ENCODE data around the gene ZNF500.

The ZNF500 gene

GRCh38 chr16:4704913-4705312 is 62.0 kb downstream of the ZNF500 start:
- DNase-seq (ENCODE audit: low read depth in 2 of 2): no peak

GRCh38 chr16:4704491-4704890 is 62.5 kb downstream of the ZNF500 start:
- no peak for DNase-seq (ENCODE audit: low read depth in 2 of 2)

- DNase-seq (ENCODE audit: low read depth in 2 of 2): no peak
These were observed 63.1 kb downstream of the ZNF500 start for GRCh38 chr16:4703906-4704305.

- DNase-seq (ENCODE audit: low read depth in 2 of 2): no peak
These were observed 64.5 kb downstream of the ZNF500 start for GRCh38 chr16:4702466-4702808.

DNA sequence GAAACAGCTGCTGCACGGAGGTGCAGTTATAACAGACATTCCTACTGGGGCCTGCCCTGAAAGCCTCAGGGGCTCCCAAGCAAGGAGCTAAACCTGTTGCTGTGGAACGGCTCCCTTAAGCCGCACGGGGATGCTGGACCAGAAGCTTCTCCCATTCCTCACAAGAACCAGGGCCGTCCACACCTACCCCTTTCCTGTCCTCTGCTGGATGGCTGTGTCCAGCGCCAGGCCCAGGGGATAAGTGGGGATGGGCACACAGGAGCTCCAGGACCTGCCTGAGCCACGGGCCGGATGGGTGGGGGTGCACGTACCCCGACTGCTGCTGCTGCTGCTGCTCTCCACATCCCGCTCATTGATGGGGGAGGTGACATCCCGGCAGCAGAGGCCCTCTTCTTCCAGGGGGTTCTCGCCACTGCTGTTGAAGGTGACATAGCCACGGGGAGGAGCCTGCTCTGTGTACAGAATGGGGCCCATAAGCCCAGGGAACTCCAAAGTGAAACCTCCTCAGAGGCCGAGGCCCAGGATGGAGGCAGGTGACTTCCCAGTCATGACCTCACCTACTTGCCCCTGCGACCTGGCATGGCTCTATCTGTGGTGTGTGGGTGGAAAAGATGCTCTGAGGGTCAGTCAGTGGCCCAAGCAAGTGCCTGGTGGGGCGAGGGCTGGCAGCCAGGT is 65.0 kb downstream of the ZNF500 start:
- DNase-seq (ENCODE audit: low read depth in 2 of 2): no peak

DNA sequence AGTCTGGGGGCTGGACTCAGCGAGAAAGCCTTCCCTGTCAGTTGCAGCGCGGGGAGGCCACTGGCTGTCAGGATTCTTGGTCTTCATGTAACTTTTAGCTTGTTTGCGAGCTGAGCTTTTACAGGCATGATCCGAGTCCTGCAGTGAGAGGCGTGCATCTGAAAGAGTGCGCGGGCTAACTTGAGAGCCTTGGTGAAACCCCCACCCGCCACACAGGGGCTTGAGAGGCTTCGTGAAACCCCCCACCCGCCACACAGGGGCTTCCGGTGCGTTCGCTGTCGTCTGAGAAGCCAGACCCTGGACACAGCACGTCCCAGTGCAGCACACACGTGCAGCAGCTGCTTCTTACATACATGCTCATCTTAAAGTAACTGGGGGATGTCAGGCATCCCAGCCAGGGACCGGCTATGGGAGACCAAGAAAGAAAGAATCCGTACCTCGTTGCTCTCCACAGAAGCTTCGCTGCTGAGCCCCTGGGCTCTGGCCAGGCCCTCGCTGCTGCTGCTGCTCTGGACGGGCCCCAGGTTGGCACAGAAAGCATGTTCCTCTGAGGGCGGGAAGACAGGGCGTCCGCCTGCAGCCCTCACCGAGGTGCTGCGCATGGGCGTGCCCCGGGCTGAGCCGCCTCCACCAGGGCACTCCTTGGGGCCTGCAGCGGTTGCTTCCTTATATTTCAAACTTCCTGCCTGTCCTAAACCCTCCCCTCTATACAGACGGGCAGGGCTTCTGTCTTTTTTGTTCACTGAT is 65.8 kb downstream of the ZNF500 start:
- no peak for DNase-seq (ENCODE audit: low read depth in 2 of 2)

DNA sequence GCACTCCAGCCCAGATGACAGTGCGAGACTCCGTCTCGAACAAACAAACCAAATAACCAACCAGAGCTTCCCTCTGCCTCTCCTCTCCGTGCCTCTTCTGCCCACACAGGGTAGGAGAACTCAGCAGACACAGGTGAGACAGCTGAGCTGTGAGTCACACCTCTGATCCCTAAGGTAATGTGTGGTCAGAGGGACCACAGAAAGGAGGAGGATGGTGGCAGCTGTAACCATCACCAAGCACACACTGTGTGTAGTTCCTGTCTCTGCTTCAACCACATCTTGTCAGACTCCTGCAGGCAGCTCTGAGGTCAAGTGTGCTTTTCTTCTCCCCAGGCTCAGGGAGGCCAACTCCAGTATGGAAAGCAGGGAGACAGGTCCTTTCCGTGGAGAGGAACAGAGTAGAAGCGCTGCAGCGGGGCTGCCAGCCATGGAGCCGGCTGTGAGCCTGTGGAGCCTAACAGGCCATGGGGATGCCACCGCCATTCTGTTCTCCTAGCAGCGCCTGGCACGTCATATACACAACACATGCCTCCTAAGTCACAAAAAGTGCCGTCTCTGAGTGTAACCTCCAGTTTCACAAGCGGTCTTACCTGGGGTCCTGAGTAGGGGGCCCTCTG is 66.5 kb downstream of the ZNF500 start:
- DNase-seq (ENCODE audit: low read depth in 2 of 2): no peak

DNA sequence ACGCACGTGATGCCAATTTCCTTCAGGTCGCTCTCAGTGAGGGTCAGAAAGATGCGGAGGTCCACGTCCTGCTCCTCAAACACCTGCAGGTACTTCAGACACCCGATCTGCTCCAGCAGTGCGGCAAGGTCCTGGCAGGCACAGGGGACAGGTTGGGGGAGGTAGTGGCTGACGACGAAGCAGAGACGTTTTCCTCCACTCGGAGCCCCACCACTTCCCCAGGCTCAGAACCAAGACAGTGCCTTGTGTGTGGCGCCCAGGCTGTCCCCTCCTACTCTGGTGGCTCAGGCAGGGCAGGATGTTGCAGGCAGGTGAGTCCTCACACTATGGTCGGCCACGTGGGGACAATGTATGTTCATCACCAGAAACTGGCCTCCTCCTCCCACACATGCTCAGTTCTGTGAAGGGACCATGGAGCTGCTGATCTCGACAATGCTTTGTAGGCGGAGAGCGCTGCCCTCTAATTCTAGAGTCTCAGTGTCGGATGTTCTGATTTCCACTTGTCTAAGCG is 67.9 kb downstream of the ZNF500 start:
- no peak for DNase-seq (ENCODE audit: low read depth in 2 of 2)

DNA sequence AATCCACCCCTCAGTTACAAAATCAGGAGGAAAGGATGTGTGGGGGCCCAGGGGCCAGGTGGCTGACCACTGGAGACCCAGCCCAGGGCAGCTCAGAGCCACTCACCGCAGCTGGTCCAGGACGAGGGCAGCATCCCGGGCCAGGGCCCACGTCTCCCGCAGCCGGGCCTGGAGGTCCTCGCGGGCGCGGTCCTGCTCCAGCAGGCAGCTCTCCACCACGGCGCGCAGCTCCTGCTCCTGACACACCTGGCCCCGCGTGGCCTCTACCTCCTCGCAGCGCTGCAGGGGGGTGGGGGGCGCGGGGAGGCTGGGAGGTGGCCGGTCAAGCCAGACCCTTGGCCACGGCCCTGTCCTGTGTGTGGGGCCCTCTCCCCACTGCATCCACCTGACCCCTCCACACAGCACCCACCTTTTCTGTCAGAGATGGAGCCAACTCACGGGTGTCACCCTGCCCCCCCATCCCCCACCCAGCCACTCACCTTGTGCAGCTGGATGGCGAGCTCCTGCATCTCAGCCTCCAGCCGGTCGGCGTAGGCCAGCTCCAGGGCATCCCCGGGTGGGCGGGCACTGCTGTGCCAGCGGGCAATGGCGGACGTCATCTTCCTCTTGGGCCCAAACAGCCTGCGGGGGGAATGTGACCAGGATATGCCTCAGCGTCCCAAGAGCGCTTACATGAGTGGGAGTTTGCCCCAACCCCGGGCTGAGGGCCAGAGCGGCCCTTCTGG is 68.5 kb downstream of the ZNF500 start:
- DNase-seq (ENCODE audit: low read depth in 2 of 2): no peak
